ENCODE results near the gene JCHAIN. TPM values are rescaled to one million over a fixed set of nuclear protein-coding genes. Genes with fewer than 3 reads are reported as not detected.

JCHAIN gene
- total and polyA plus RNA-seq, 2 of the 8 experiments (the other 6 are each of a cell fraction or from before 2014, with no cell fraction given): not detected

DNA sequence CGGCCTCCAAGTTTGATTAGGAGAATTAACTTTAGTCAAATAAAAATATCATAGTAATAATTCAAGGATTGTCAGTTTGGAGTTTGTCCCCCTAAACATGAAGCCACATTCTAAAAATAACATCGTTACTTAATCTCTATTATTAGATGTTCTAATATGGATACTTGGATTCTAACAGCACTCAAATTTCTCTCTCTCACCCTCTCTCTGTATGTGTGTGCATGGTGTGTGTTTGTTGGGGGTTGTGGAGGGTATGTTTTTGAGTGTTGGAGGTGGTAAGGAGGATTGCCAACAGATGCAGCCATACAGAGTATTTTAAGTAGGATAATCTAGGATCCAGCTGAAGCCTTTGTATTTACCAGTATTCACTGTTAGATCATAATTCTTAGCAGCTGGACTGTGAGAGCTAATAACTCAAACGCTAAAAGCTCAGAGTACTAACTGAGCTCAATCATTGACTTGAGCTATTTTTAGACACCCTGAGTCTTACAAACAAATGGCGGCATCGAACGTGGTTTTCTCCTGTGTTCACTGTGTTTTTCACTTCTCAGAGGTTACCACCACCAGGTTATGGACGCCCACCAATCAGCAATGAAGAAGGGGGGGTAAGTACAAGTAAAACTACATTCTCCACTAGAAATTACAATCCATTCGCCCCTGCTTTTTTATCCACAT lies 28.9 kb downstream of the JCHAIN start (continued):
- no peak for TF ChIP-seq CTBP2 (IDR thresholded peaks at IDR 0.05; ENCODE audit: borderline replicate concordance, insufficient read depth, insufficient read length, low read length)
- TF ChIP-seq RNF2 (IDR thresholded peaks at IDR 0.05; ENCODE audit: borderline replicate concordance, low read depth, low read length, missing control alignments, poor library complexity, severe bottlenecking): no peak
- TF ChIP-seq NRF1 (IDR thresholded peaks at IDR 0.05; ENCODE audit: low read depth, low read length): no peak

Data from H1 (cell line).